ENCODE results near the gene BCL6B. TPM values are rescaled to one million over a fixed set of nuclear protein-coding genes. Genes with fewer than 3 reads are reported as not detected.
A peak's percentile ranks its signal among the peaks of the same experiment; 100 is the strongest.

The BCL6B gene
- total and polyA plus RNA-seq, 10 of the 15 experiments (the other 5 are each of a cell fraction or from before 2014, with no cell fraction given), result 0.06 to 0.85 (median 0.11) TPM; not detected in 1

- SMC1A ChIA-PET (ENCODE audit: uncharacterized antibody, unreplicated experiment), result interaction anchor here (0.7 to 13.6 kb wide), 3 partner anchors 71 to 605 kb away, joined by 3 to 356 read pairs (median 4); no protein-coding TSS in a partner anchor
Measured at GRCh38 chr17:7047566-7047965, 24.7 kb downstream of the BCL6B start.

More at GRCh38 chr17:7047566-7047965, 24.7 kb downstream of the BCL6B start:
- TF ChIP-seq JUNB (IDR thresholded peaks at IDR 0.05) (peak; percentile 64), MLLT1 (IDR thresholded peaks at IDR 0.05) (0 out of 2 replicates have a peak, but pooled peaks have one; percentile 10), BHLHE40 (IDR thresholded peaks at IDR 0.05; ENCODE audit: borderline replicate concordance in 1 of 2, low read depth in 2 of 2, low read length in 1 of 2) (no peak)
- peaks cover 0 to 2% of the 10 kb centered on the region in 2 experiments; a peak in 2 of 4 replicates for H3K27me3 ChIP-seq (replicated peaks in 1 of 2; ENCODE audit: control insufficient read depth in 2 of 2, insufficient read depth in 2 of 2, low read length in 1 of 2)
- intact Hi-C loops (cut with micrococcal nuclease; ENCODE audit: unreplicated experiment) (loop anchor here (2.0 to 10.0 kb wide), 2 partner anchors 129 to 387 kb away; partner anchors contain the start of genes FGF11 and TMEM102), in situ Hi-C loops (cut with MboI) (loop anchor here (25.0 kb wide), 1 partner anchor 515 kb away; the partner anchor contains the start of genes SENP3 and TNFSF13)
- CTCF ChIA-PET, result interaction anchor here (1.0 to 21.9 kb wide), 4 partner anchors 10 to 173 kb away, joined by 3 to 590 read pairs (median 10); partner anchors contain the start of genes ACADVL and DLG4
- H4K20me1 ChIP-seq (ENCODE audit: control insufficient read depth, insufficient read depth), result no peaks in the 10 kb centered on the region
- H3K9me3 ChIP-seq (replicated peaks; ENCODE audit: control insufficient read depth, insufficient read depth, low read length), result no peaks in the 10 kb centered on the region
- RAD21 ChIA-PET (ENCODE audit: unreplicated experiment), result interaction anchor here (1.0 to 10.0 kb wide), 4 partner anchors 8 to 89 kb away, joined by 3 to 269 read pairs (median 14); partner anchors contain the start of genes BCL6B and SLC16A13
- no peak overlapping the region for H3K27ac ChIP-seq (ENCODE audit: control insufficient read depth, insufficient read depth)
- H3K36me3 ChIP-seq (ENCODE audit: control insufficient read depth in 2 of 2, insufficient read depth in 2 of 2, low read length in 1 of 2), result no peaks in the 10 kb centered on the region
- POLR2A ChIA-PET, result interaction anchor here (0.5 to 1.3 kb wide), 5 partner anchors 12 to 302 kb away, joined by 3 to 4 read pairs (median 3); partner anchors contain the start of gene SLC16A13
- peaks cover 17% of the 10 kb centered on the region for H3K4me1 ChIP-seq (ENCODE audit: control insufficient read depth, insufficient read depth, low read length)
- H2AFZ ChIP-seq (ENCODE audit: control insufficient read depth, low read depth, low read length), result no peak overlapping the region
- no TSS peak for BruUV-seq (replicated peaks)
- H3K4me2 ChIP-seq (ENCODE audit: control insufficient read depth, insufficient read depth), result no peak overlapping the region
- FAIRE-seq (no peak), ATAC-seq (no peak), DNase-seq (ENCODE audit: low read depth, low spot score) (no peak)
- no peak overlapping the region for H3K4me3 ChIP-seq
- no peaks in the 10 kb centered on the region for H3K79me2 ChIP-seq (ENCODE audit: control insufficient read depth, insufficient read depth, low read length)
- no peak overlapping the region for H3K9ac ChIP-seq (ENCODE audit: control insufficient read depth, insufficient read depth, low read length)
- WGBS (ENCODE audit: insufficient coverage, insufficient replicate concordance, low lambda C conversion rate, missing lambda C conversion rate), result 30% methylated on average over 6 of the region's 6 CpGs

Data from GM12878 (cell line).